Mesangial cell (primary cell): ENCODE results near the gene MUC20. TPM values are rescaled to one million over a fixed set of nuclear protein-coding genes. Genes with fewer than 3 reads are reported as not detected.

Experiments
- total RNA-seq: library from RNA; depleted of rRNA; stranded (reverse); fragments of >200 nt; gene quantifications from 2 replicates; pipeline ENCODE4 v1.2.3, GENCODE V29; 2015

Gene MUC20
- 0.38 TPM in 1 of 2 replicates, not detected in the other for total RNA-seq

GRCh38 chr3:195720831-195721506, at the start of gene MUC20:
Gene MUC20, plus strand, starts transcription at chr3:195720978. Its CDS starts 30 bp downstream, at chr3:195721008.

Other genes with a start within 250 kb of the MUC20 start
- gene PPP1R2, start 177.7 kb upstream of the MUC20 start, total RNA-seq: 57.2 and 82.0 TPM in 2 replicates
- not detected in 2 replicates for gene APOD, start 137.0 kb upstream of the MUC20 start, total RNA-seq
- gene MUC4, start 91.0 kb downstream of the MUC20 start, total RNA-seq: 0.25 TPM in 1 of 2 replicates, not detected in the other
- gene TNK2, start 187.6 kb downstream of the MUC20 start, total RNA-seq: 7.2 and 13.4 TPM in 2 replicates